Ramos (cell line): ENCODE results near the gene ZNF611.
"Not testable (repeated sequence)": the region's sequence is repeated elsewhere in the genome, so short reads cannot be mapped to it uniquely, and the experiment has no call there.

Experiments used
- in situ Hi-C: fragments of 300-500 bp; cut with MboI; formaldehyde crosslinking; loops from one replicate; pipeline ENCODE4 v1.14.3; 2022; ENCODE audit warnings: low sequenced_read_pairs; ENCODE audit not compliant: unreplicated experiment

ZNF611 gene

DNA sequence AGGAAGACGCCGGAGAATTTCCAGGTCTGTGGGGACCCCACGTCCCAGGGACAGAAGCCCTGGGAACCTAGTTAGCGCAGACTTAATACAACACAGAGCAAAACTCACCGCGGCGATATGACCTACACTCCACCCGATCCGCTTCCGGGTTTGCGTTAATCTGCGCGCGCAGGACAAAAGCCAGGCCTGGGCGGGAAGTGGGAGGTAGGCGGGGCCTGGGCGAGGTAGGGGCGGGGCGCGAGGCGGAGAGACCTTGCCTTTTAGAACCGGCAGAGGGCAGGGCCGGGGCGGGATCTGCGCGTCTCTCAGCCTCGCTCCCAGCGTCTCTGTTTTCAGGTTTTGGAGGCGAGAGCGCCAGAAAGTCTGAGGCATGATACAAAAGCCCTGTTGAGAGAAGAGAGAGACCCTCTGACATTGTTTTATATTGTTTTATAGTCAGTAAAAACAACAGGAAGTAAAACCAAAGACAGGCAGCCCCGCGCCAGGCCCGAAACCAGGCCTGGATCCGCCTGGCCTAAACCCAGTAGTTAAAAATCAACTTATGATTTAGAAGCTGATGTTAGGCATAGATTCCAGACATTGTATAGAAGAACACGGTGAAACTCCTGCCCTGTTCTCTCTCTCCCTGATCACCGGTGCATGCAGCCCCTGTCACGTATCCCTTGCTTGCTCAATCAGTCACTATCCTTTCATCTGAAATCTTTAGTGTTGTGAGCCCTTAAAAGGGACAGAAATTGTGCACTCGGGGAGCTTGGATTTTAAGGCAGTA lies at the start of gene ZNF611:
TSS of gene ZNF611 (minus strand) at position 152 of the 769 bp plus-strand sequence. CDS start 19,150 bp downstream, outside the sequence.
- in situ Hi-C loops: no loop called here

DNA sequence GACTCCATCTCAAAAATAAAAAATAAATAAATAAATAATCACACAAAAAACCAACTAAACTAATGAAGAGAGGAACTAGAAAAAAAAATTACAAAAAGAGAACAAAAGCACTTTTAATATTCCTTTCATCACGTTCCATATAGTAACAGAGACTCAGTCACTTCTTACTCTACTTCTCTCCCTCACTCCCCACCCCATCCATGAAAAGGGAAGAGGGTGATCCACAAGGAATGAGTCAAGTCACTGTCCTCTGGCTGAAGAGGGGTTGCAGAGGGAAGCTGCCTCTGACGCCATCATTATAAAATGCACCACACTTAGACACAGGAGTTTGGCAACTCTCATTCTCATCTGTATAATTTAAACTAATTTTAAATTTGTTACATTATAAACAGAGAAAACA lies 48.0 kb upstream of the ZNF611 start:
- in situ Hi-C loops: not testable (repeated sequence)

DNA sequence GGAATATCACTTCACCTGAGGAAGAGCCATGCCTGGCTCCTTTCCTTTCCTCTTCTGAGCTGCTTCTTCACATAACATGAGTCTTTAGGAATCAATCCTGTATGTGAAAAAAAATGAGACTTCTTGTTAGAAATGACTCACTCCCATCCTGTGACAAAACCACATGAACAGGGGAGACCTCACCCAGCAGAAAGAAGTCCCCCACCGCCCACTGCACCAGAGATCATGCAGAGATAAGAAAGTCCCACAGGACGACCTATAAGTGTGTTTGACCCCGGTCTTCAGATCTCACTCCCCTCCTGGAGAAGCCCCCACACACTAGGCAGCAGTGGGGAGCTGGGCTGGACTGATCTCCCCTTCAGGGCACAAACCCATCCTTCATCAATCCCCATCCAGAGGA lies 44.0 kb upstream of the ZNF611 start:
- in situ Hi-C loops: no loop called here

DNA sequence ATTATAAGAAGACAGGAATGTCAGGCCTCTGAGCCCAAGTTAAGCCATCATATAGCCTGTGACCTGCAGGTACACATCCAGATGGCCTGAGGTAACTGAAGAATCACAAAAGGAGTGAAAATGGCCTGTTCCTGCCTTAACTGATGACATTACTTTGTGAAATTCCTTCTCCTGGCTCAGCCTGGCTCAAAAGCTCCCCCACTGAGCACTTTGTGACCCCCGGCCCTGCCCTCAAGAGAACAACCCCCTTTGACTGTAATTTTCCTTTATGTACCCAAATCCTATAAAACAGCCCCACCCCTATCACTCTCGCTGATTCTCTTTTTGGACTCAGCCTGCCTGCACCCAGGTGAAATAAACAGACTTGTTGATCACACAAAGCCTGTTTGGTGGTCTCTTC lies 21.6 kb upstream of the ZNF611 start:
- in situ Hi-C loops: not testable (repeated sequence)

DNA sequence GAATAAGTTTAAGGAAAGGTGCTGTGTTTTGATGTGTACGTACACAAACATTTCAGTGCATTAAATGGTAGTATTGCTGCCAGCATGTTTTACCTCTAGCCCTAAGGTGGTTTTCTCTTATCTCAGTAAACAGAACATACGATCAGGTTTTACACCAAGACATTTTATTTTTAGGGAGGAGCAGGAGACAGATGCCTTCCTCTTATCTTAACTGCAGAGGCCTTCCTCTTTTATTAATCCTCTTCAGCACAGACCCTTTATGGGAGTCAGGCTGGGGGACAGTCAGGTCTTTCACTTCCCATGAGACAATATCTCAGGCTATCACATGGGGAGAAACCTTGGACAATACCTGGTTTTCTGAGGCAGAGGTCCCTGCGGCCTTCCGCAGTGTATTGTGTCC lies 14.9 kb upstream of the ZNF611 start:
- in situ Hi-C loops: no loop called here

DNA sequence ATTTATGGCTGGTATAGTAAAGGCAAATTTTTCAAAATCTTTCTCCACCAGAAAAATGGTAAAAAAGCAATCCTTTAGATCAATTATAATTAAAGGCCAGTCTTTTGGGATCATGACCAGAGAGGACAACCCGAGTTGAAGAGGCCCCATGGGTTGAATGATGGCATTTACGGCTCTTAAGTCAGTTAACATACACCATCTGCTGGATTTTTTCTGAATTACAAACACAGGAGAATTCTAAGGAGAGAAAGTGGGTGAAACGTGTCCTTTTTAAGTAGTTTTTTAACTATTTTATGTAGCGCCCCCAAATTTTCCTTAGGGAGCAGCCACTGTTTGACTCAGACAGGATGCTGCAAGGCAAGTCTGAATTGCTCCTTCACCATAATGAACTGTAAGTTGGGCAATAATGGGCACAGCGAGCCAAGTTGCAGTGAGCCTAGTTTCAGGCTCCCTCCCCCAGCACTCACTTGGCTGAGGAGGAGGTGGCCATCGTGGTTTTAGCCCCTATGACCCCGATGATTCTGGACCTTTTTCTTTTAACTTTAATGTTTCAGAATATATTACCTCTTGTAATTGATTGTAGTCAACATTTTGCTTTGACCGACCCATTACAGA lies 13.6 kb upstream of the ZNF611 start:
- in situ Hi-C loops: no loop called here

DNA sequence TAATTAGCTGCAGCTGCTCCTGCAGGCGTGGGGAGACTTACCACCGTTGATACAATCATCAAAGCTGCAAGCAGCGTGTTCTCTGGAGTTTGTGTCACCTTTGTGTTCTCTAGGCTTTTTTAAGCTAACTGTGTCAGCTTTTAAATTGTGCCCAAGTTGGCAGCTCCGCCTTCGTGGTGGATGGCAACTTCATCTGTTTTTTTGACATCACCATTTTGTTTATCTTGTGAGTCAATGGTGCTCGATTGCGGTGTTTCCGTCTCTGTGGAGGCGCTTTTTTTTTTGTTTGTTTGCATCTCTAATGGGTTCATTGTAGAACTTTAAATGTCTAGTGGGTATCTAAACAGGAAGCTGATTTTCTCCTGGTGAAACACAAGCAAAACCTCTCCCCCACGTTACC lies 11.1 kb upstream of the ZNF611 start:
- in situ Hi-C loops: not testable (repeated sequence)

DNA sequence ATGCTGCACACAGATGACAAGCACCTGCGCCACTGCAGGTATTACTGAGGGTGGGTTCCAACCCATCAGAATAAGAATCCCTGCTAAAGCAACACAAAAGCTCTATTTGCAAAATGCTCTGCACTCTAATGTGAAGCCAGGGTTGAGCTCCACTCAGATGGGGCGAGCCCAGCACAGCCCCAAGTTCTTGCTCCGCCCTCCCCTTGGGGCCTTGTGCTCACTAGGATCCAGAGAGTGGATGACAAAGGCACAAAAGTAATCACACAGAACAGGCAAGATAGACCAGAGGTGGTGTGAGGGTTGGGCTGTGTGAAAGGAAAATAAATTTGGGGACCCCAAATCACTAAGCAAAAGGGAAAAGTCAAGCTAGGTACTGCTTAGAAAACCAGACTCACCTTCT lies 8.2 kb upstream of the ZNF611 start:
- in situ Hi-C loops: no loop called here

DNA sequence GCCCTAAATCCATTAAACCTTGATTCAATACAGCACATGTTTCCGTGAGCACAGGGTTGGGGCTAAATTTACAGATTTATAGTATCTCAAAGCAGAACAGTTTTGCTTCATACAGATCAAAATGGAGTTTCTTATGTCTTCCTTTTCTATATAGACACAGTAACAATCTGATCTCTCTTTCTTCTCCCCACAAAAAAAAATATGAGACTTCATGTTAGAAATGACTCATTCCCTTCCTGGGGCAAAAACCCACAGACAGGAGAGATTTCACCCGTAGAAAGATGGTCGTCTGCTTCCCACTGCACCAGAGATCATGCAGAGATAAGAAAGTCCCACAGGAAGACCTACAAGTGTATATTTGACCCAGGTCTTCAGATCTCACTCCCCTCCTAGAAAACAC lies 7.7 kb upstream of the ZNF611 start:
- in situ Hi-C loops: no loop called here

DNA sequence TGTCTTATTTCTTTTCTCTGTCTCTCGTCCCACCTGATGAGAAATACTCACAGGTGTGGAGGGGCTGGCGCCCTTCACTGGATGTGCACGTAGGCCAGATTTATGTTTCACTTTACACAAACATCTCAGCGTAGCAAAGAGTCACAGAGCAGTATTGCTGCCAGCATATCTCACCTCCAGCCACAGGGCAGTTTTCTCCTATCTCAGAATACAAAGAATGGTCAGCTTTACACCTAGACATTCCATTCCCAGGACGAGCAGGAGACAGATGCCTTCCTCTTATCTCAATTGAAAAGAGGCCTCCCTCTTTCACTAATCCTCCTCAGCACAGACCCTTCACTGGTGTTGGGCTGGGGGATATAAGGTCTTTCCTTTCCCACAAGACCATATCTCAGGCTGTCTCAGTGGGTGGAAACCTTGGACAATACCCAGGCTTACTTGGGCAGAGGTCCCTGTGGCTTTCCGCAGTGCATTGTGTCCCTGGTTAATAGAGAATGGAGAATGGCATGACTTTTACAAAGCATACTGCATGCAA lies 7.2 kb upstream of the ZNF611 start:
- in situ Hi-C loops: no loop called here

DNA sequence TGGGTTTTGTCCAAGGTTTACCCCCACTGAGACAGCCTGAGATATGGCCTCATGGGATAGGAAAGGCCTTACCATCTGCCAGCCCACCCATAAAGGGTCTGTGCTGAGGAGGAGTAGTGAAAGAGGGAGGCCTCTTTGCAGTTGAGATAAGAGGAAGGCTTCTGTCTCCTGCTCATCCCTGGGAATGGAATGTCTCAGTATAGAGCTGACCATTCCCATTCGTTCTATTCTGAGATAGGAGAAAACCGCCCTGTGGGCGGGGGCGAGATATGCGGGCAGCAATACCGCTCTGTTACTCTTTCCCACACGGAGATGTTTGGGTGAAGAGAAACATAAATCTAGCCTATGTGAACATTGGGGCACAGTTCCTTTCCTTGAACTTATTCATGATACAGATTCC lies 6.5 kb upstream of the ZNF611 start:
- in situ Hi-C loops: not testable (repeated sequence)

DNA sequence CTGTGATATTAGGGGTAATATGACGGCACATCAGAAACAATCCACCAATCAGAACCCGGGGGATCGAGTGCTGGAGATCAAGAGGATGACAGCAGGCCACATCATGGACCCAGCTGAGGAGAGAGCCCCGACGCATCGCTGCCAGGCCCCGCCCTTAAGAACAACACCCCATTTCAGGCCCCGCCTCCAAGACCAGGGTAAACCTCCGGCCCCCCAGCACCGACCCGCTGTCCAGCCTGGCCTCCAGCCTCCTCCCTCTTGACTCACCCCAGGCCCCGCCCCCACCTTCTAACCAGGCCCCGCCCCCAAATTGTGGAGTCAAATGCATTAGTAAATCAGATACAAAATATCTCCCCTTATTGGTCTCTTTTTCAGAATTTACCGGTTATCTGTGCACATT lies 4.7 kb upstream of the ZNF611 start:
- in situ Hi-C loops: no loop called here

DNA sequence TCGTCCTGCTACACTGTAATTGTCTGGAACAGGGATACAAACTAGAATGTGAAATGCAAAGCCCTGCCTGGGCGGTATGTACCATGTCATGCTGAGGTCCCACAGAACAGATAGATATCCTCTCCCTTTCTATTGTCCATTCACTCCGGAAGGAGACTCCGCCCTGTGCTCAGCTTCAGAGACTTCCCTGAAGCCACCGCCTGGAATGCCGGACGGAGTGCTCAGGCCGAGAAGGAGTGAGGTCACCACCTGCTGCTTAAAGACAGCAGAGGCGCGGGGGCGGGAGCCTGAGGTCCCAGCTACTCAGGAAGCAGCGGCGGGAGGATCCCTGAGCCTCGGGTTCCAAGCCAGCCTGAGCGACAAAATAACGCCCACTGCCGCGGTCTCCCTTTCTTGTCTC lies 890 bp upstream of the ZNF611 start:
- in situ Hi-C loops: no loop called here

DNA sequence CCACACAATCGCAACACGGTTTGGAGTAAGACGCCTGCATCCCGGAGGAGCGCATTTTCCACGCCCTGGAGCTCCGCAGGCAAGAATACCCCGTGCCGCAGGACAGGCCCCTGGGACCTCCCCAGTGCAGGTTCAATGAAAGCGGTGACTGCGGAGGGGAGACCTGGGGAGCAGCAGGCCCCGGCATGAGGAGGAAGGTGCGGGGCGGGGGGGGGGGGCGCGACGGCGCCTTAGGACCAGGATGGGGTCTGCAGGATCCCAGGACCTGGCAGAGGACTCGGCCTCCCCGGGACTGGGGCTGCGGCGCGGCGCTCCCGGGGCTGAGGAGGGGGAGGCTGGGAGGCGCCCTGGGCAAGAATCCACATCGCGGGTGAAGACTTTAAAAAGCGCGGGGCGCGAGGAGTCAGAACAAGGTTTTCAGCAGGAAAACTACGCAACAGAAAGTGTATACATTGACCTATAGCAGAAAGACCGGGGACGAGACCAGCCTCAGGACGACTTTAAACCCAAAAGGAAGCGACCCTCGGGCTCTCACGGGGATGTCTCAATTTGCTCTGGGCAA lies 432 bp downstream of the ZNF611 start:
- in situ Hi-C loops: no loop called here

DNA sequence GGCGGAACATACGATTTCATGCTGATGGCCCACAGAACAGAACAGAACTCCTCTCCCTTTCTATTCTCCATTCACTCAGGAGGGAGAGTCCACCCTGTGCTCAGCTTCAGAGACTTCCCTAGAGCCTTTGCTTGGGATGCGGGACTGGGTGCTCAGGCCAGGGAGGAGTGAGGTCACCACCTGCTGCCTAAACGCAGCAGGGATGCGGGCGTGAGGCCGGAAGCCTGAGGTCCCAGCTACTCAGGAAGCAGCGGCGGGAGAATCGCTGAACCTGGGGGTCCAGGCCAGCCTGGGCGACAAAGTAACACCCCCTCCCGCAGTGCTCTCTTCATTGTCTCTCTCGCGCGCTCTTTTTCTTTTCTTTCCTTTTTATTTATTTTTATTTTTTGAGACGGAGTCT lies 8.8 kb downstream of the ZNF611 start:
- in situ Hi-C loops: not testable (repeated sequence)

DNA sequence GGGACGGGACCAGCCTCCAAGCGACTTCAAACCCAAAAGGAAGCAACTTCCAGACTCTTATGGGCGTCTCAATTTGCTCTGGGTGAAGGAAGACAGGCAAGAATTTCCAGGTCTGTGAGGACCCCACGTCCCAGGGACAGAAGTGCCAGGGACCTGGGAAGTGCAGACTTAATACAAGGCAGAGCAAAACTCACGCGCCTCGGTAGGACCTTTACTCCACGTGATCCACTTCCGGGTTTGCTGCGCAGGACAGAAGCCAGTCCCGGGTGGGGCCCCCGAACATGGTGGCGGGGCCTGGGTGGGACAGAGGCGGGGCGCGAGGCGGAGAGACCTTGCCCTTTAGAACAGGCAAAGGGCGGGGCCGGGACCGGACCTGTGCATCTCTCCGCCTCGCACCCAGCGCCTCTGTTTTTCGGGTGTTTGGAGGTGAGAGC lies 9.3 kb downstream of the ZNF611 start:
- in situ Hi-C loops: no loop called here

DNA sequence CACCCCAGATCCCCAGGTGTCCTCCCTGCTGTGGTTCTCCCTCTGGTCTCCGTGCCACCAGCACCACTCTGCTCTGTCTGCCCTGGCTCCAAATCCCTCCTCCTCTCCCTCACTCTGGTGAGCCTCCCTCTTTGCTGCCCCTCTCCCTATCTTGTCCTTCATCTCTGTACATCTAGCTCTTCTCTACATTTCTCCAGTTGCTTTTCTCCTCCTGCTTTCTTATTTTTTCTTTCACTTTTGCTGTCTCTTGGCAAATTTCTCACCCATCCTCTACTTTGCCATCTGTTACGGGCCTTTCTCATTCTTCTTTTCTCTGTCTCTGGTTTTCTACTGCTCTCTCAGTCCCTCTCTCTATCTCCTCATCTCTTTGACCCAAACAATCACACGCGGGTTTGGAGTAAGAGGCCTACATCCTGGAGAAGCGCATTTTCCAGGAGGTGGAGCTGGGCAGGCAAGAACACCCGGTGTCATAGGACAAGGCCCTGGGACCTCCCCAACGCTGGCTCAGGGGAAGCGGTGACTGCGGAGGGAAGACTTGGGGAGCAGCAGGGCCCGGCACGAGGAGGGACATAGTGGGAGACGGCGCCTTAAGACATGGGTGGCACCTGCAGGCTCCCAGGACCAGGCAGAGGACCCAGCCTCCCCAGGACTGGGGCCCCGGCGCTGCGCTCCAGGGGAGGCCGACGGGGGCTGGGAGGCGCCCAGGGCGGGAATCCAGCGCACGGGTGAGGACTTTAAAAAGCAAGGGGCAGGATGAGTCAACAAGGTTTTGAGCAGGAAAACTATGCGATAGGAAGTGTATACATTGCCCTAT lies 9.9 kb downstream of the ZNF611 start:
- in situ Hi-C loops: no loop called here

DNA sequence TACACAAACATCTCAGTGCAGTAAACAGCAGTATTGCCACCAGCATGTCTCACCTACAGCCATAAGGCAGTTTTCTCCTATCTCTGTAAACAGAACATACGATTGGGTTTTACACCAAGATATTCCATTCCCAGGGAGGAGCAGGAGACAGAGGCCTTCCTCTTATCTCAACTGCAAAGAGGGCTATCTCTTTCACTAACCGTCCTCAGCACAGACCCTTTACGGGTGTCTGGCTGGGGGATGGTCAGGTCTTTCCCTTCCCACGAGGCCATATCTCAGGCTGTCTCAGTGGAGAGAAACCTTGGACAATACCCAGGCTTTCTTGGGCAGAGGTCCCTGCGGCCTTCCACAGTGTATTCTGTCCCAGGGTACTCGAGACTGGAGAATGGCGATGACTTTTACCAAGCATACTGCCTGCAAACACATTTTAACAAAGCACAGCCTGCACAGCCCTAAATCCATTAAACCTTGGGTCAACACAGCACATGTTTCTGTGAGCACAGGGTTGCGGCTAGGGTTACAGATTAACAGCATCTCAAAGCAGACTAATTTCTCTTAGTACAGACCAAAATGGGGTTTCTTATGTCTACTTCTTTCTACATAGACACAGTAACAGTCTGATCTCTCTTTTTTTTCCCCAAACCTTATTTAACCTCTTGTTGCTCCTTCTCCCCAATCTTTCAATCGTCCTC lies 10.8 kb downstream of the ZNF611 start:
- in situ Hi-C loops: not testable (repeated sequence)

DNA sequence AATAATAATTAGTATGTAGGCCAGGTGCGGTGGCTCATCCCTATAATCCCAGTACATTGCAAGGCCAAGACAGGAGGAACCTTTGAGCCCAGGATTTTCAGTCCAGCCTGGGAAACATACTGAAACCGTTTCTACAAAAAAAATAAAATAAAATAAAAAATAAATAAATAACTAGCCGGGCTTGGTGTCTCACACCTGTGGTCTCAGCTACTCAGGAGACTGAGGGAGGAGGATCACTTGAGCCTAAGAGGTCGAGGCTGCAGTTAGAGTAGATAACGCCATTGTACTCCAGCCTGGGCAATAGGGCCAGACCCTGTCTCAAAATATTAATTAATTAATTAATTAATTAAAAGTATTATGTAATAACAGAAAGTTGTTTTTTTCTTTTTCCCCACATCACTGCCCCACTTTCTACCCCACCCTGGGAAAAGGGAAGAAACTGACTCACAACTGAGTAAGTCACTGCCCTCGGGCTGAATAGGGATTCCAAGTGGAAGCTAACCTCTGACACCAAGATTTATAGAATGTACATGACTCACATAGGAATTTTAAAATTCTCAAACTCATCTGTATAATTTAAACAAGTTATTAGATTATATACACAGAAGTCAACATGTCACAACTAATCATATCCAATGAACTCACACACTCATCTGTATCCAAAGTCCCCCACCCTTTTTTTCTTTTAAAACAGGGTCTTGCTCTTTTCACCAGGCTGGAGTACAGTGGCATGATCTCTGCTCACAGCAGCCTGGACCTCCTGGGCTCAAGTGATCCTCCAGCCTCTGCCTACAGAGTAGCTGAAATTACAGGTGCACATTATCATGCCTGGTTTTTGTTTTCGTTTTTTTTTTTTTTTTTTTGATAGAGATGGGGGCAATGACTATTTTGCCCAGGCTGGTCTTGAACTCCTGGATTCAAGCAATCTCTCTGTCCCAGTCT lies 12.5 kb downstream of the ZNF611 start:
- in situ Hi-C loops: no loop called here
